ENCODE results near the gene HCLS1.
"Not testable (repeated sequence)": the region's sequence is repeated elsewhere in the genome, so short reads cannot be mapped to it uniquely, and the experiment has no call there.

GRCh38 chr3:121593806-121594205, 66.9 kb downstream of the HCLS1 start:
- TF ChIP-seq, protein P1, sequence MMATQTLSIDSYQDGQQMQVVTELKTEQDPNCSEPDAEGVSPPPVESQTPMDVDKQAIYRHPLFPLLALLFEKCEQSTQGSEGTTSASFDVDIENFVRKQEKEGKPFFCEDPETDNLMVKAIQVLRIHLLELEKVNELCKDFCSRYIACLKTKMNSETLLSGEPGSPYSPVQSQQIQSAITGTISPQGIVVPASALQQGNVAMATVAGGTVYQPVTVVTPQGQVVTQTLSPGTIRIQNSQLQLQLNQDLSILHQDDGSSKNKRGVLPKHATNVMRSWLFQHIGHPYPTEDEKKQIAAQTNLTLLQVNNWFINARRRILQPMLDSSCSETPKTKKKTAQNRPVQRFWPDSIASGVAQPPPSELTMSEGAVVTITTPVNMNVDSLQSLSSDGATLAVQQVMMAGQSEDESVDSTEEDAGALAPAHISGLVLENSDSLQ (IDR thresholded peaks at IDR 0.05), result not testable (repeated sequence)
- TF ChIP-seq SUZ12 (IDR thresholded peaks at IDR 0.05); ZNF384 (IDR thresholded peaks at IDR 0.05); TARDBP (IDR thresholded peaks at IDR 0.05); SP1 (IDR thresholded peaks at IDR 0.05); BHLHE40 (IDR thresholded peaks at IDR 0.05; ENCODE audit: borderline replicate concordance); FOXK2 (IDR thresholded peaks at IDR 0.05); FOXA1 (IDR thresholded peaks at IDR 0.05); HDGF (IDR thresholded peaks at IDR 0.05; ENCODE audit: borderline replicate concordance); ELF4 (IDR thresholded peaks at IDR 0.05); ARNT (IDR thresholded peaks at IDR 0.05); L3MBTL2 (conservative IDR thresholded peaks at IDR 0.05): not testable (repeated sequence)

All from HEK293T (cell line).